ENCODE measurements around the gene R3HDM1. TPM values are rescaled to one million over a fixed set of nuclear protein-coding genes. Genes with fewer than 3 reads are reported as not detected.

The R3HDM1 gene
- total and polyA plus RNA-seq, 12 donors = 9.4 to 42.7 (median 20.9) TPM

DNA sequence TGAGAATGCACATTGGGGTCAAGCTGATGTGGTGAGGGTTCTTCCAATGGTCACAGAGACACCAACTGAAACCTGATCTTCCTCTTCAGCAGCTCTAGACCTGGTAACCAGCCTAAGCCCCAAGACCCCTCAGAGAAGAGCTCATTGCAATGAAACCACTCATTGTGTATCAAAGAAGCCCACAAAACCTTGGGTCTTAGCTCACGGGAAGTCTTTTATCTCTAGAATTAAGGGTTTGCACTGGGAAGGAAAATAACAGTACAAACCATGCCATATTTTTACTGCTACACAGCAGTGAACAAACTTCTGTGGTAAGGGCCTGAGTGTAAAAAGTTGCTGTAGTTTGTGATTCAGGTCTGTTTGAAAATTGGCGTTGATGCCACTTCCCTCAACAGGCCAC, 201.8 kb downstream of the R3HDM1 start:
- H3K36me3 ChIP-seq (replicated peaks in 1 of 2) = no peaks in the 10 kb centered on the region
- 87 to 100% (median 97%) methylated on average over 2 of the region's 2 CpGs for WGBS, 4 donors
- no peaks in the 10 kb centered on the region for H3K9me3 ChIP-seq (replicated peaks in 1 of 3)
- no peak overlapping the region for H3K27ac ChIP-seq
- H3K4me3 ChIP-seq = no peak overlapping the region
- no peaks in the 10 kb centered on the region for H3K4me1 ChIP-seq (replicated peaks in 1 of 2)
- TF ChIP-seq, protein P1, sequence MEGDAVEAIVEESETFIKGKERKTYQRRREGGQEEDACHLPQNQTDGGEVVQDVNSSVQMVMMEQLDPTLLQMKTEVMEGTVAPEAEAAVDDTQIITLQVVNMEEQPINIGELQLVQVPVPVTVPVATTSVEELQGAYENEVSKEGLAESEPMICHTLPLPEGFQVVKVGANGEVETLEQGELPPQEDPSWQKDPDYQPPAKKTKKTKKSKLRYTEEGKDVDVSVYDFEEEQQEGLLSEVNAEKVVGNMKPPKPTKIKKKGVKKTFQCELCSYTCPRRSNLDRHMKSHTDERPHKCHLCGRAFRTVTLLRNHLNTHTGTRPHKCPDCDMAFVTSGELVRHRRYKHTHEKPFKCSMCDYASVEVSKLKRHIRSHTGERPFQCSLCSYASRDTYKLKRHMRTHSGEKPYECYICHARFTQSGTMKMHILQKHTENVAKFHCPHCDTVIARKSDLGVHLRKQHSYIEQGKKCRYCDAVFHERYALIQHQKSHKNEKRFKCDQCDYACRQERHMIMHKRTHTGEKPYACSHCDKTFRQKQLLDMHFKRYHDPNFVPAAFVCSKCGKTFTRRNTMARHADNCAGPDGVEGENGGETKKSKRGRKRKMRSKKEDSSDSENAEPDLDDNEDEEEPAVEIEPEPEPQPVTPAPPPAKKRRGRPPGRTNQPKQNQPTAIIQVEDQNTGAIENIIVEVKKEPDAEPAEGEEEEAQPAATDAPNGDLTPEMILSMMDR (IDR thresholded peaks at IDR 0.05) = no peak
- TF ChIP-seq POLR2A (IDR thresholded peaks at IDR 0.05) = no peak
- intact Hi-C loops (cut with DNase I) = no loop called here
- H3K27me3 ChIP-seq = no peaks in the 10 kb centered on the region
- no peak for DNase-seq

DNA sequence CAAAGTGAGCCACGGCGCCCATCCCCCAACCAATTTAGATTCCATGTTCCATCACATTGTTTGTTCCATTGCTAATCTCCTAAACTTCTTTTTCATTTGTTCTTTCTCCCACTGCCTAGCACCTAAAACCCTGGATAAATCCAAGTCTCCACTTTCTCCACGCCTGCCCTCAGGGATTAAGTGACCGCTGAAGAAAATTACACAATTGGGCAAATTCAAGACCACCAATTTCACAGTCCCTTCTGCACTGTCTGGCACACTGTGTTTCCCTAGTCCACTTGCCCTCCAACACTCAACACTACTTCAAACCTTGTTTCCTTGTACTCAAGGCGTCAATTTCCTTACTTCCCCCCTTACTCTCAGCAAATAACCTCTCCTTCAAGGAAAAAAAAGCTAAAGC, 205.3 kb downstream of the R3HDM1 start:
- no peak overlapping the region for H3K27ac ChIP-seq
- no peak overlapping the region for H3K4me3 ChIP-seq
- H3K36me3 ChIP-seq (replicated peaks in 1 of 2) = no peaks in the 10 kb centered on the region
- intact Hi-C loops (cut with DNase I) = no loop called here
- no peaks in the 10 kb centered on the region for H3K4me1 ChIP-seq (replicated peaks in 1 of 2)
- no peaks in the 10 kb centered on the region for H3K27me3 ChIP-seq
- WGBS, 4 donors = 91 to 98% (median 96%) methylated on average over 5 of the region's 5 CpGs
- TF ChIP-seq, protein P1 (IDR thresholded peaks at IDR 0.05) = no peak
- no peak for TF ChIP-seq POLR2A (IDR thresholded peaks at IDR 0.05)
- H3K9me3 ChIP-seq (replicated peaks in 1 of 3) = no peaks in the 10 kb centered on the region
- no peak for DNase-seq

DNA sequence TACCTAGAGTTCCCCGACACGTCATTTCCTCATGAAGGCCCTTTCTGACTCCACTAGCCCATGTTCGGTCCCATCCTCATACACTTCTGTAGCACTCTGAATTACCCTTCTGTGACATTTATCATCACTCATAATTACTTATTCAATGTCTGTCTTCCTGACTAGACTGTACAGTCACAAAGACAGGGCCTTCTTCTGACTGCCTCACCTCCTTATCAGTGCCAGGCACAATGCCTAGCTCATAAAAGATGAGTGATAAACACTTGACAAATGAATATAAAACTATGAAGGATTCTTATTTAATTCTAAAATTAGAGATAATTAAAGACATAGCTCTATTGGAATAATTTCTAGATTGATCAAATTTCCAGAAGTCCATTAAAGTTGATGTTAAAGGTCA, 208.9 kb downstream of the R3HDM1 start:
- Histone ChIP-seq H3K9me3 (replicated peaks in 1 of 3) (no peaks in the 10 kb centered on the region), H3K36me3 (replicated peaks in 1 of 2) (no peaks in the 10 kb centered on the region), H3K4me1 (replicated peaks in 1 of 2) (peaks cover 5 to 24% of the 10 kb centered on the region in 2 donors), H3K27ac (no peak overlapping the region), H3K27me3 (no peaks in the 10 kb centered on the region), H3K4me3 (no peak overlapping the region)
- intact Hi-C loops (cut with DNase I) = no loop called here
- 92 to 95% (median 94%) methylated on average over 3 of the region's 3 CpGs for WGBS, 4 donors
- no peak for TF ChIP-seq POLR2A (IDR thresholded peaks at IDR 0.05)
- TF ChIP-seq, protein P1 (IDR thresholded peaks at IDR 0.05) = no peak
- no peak for DNase-seq

DNA sequence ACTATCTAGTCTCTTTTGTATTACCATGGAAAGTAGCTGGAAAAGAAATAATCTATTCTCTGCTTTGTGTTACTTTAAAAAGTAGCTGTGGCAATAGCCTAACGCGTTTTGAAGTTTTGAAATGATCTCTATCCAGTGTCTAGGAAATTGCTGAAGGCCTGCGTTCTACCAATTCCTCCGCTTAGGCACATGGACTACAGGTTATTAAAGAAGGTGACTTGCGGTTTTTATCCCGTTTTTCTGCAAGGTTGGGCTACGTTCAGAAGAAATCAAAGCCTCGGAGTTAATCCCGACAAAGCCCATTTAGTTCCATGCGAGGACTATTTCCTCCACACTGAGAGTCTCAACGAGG, 209.7 kb downstream of the R3HDM1 start:
- DNase-seq = peak in 1 of 7 donors; percentile 26
- peaks cover 5 to 31% of the 10 kb centered on the region in 2 donors for H3K4me1 ChIP-seq (replicated peaks in 1 of 2)
- H3K27me3 ChIP-seq = no peaks in the 10 kb centered on the region
- no peaks in the 10 kb centered on the region for H3K9me3 ChIP-seq (replicated peaks in 1 of 3)
- TF ChIP-seq, protein P1 (IDR thresholded peaks at IDR 0.05) = no peak
- TF ChIP-seq POLR2A (IDR thresholded peaks at IDR 0.05) = no peak
- peak overlapping the region in 3 of 5 donors; percentile 99 to 100 (median 100) for H3K27ac ChIP-seq
- WGBS, 4 donors = 76 to 85% (median 80%) methylated on average over 11 of the region's 11 CpGs
- no peaks in the 10 kb centered on the region for H3K36me3 ChIP-seq (replicated peaks in 1 of 2)
- H3K4me3 ChIP-seq = no peak overlapping the region
- intact Hi-C loops (cut with DNase I) = no loop called here
